HG03460 (cell line): ENCODE results near the gene ANGPT4.
"Not testable (repeated sequence)": the region's sequence is repeated elsewhere in the genome, so short reads cannot be mapped to it uniquely, and the experiment has no call there.

Experiments
- ATAC-seq: cut with Tn5 transposase; IDR thresholded peaks from one replicate; pipeline ENCODE4 v1.9.1; 2021; ENCODE audit not compliant: unreplicated experiment

ANGPT4 gene

DNA sequence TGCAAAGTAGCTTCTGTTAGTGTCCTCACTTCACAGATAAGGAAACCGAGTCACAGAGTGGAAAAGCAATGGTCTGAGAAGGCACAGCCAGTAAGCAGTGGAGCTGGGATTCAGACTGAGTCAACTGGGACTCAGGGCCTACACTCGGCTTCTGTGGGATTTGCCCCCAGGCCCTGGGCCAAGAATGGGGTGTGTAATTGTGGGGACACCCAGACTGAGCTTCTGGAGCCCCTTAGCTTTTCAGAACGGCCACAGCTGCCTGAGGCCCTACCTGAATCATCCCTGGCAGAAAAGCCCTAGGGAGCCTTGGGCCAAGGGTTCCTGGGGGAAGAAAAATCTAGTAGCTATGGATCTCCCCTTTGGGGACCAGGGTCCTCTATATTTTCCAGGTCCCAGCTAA is 6.5 kb downstream of the ANGPT4 start:
- no peak for ATAC-seq

DNA sequence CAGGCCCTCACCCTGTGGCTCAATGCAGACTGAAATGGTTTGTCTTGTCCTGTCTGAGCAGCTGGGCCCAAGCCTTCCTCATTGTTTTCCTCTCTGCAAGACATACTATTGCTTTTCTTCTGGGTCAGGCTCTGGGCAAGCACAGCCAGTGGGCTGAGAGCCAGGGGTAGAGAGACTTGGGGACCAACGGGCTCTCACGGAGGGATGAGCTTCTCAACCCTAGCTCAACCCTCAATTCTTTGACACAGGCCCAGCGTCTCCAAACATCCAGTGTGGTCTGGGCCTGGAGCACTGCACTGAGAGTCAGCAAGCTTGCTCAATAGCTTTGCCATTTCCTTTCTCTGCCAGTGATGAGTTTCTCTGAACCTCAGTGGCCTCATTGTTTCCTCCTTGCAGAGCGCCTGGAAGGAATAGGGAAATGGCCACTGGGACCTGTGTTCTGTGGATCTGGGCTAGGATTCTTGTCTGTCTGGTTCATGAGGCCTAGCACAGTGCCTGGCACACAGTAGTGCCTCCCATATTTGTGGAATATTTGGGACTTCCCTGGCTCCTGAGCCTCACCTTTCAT is 9.3 kb downstream of the ANGPT4 start:
- no peak for ATAC-seq

DNA sequence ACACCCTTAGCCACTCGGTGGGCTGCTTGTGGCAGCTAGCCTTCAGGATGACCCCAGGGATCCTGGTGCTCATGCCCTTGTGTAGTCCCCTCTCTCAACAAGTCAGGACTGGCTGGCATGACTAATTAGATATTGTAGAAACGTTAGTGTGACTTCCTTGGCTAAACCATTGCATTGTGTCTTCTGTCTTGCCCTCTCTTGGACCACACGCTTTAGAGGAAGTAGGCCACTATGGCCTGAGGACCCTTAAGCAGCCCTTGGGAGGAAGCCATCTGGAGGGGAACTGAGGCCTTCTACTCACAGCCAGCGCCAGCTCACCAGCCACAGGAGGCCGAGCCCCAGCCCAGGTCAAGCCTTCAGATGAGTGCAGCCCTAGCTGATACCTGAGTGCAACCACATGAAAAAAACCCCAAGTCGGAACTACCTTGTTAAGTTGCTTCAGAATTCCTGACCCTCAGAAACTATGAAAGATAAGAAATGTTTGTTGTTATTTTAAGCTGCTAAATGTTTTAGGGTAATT is 10.1 kb downstream of the ANGPT4 start:
- ATAC-seq = no peak

DNA sequence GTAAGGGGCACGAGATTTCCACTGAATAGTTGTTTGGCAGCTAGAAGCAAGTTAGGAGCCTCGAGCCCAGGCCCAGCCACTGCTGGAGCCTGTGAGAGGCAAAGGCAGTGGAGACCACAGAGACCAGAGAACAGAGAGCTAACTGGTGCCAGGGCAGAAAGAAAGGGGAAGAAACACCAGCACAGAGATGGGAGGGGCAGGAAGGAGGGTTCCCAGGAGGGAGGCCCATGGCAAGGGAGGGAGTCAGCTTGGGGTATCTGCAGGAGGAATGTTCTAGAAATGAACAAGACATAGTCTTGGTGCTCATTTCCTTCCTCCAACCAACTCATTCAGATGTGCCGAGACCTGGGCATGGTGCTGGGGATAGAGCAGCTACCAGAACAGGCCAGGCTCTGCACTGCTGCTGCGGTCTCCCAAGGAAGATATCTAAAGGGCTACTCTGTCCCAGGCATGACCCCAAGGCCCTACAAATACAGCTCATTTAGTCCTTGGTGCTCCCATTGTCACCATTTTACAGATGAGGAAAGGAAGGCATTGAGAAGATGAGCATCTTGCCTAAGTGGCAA is 10.7 kb downstream of the ANGPT4 start:
- ATAC-seq = no peak

DNA sequence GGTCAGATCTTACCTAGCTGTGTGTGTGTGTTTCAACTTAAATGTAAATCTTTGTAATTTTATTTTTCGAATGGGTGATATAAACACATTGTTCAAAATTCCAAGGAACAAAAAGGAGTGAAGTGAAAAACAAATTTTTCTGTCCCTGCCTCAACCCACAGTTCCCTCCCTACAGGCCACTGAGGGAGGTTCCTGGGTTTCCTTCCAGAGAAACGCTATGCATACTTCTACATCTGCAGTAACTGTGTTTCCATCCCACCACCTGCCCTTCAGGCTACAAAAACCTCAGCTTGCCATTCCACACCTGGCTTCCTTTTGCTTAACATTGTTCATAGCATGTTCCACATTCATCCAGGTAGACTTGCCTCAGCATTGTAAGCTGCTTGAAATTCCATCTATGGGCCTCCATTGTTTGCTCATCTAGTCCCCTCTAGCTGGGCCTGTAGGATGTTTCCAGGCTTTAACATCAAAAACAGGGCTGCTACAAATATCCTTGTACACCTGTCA is 12.0 kb downstream of the ANGPT4 start:
- ATAC-seq = no peak

DNA sequence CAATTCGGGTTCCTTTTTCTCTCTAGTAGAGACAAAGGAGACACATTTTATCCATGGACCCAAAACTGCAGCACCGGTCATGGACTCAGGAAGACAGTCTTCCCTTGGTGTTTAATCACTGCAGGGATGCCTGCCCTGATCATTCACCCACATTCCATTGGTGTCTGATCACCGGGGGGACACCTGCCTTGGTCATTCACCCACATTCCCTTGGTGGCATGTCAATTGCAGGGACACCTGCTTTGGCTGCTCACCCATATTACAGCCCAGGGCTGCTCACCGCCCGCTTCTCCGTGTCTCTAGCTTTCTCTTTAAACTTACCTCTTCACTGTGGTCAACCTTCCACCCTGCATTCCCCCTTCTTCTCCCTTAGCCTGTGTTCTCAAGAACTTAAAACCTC is 18.7 kb downstream of the ANGPT4 start:
- not testable (repeated sequence) for ATAC-seq

DNA sequence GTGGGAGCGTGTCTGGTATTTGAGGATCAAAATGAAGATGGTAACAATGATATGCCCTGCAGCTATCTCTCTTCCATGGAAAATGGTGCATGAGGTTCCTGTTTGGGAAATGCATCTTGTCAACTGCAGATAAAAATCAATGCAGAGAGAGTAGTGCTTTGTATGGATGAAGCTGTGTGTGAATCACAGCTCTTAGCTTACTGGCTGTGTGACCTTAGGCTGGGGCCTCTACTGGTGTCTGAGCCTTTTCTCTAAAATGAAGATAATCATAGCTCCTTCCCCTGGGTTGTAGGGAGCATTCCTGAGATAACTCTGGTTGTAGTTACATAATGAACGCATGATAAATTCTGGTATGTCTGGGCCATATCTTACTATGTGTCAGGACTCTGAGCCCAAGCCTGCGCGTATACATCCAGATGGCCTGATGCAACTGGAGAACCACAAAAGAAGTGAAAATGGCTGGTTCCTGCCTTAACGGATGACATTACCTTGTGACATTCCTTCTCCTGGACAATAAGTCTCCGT is 19.6 kb downstream of the ANGPT4 start:
- no peak for ATAC-seq

DNA sequence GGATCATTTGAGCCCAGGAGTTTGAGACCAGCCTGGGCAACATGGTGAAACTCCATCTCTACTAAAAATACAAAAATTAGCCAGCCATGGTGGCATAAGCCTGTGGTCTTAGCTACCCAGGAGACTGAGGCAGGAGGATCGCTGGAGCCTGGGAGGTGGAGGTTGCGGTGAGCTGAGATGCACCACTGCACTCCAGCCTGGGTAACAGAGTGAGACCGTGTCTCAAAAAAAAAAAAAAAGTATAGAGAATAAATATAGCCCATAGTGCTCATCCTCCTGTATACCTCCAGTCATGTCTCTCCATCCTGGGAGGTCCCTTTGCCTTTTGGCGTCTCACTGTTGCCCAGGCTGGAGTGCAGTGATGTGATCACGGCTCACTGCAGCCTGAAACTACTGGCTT is 23.8 kb downstream of the ANGPT4 start:
- not testable (repeated sequence) for ATAC-seq

DNA sequence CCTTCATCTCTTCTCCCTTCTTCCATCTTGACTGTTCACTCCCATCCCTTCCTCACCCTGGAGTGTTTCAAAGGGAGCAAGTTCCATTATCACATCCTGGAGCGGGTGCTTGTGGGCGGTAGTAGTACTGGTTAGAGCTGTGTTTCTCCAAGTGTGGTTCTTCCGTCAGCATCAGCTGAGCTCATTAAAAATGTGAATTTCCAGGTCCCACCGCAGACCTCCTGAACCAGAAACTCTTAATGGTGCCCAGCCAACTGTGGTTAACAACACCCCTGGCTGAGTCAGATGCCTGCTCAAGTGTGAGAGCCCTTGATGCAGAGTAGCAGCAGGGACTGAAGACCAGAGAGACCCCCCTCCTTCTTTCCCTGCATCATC is 24.4 kb downstream of the ANGPT4 start:
- ATAC-seq = no peak

DNA sequence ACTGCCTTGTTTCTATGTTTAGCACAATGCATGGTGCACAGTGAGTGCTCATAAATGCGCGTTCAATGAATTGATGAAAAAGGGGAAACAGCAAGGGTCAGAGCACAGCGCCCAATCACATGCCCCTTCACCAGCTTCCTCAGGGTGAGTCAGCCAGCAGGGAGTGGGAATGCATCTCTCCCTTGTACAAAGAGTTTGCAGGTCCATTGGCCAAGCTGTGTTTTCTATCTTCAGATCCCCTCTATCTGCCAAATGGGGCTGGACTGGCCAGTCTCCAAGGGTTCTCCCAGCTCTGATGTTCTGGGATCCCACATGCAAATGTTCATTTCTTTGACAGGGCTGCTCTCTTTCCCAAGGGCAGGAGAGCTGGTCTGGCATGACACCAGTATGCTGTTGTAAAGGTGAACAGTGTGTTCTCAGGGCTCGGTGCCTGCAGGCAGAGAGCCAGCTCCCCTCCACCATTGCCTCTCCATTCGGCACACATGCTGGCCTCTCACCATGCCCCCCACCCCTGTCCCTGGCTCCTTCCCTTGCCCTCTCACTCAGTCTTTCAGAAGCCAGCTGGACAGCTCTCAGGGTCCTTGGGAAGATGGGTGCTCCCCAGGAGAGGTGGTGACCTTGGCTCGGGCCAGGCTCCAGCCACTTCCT is 25.0 kb downstream of the ANGPT4 start:
- no peak for ATAC-seq

DNA sequence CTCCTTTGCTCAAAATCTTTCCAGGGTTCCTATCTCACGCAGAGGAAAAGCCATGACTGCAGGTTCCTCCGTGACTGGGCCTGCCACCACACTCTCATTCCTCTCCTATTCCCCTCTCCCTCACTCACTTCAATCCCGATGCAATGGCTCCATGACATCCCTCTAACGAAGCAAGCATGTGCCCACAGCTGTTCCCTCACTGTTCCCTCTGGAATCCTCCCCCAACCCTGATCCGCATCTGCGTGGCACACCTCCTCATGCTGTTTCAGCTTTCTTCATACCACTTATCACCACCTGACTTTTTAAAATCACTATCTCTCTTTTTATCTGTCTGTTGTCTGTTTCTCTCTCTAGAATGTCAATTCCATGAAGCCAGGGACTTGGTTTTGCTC is 25.5 kb downstream of the ANGPT4 start:
- no peak for ATAC-seq

DNA sequence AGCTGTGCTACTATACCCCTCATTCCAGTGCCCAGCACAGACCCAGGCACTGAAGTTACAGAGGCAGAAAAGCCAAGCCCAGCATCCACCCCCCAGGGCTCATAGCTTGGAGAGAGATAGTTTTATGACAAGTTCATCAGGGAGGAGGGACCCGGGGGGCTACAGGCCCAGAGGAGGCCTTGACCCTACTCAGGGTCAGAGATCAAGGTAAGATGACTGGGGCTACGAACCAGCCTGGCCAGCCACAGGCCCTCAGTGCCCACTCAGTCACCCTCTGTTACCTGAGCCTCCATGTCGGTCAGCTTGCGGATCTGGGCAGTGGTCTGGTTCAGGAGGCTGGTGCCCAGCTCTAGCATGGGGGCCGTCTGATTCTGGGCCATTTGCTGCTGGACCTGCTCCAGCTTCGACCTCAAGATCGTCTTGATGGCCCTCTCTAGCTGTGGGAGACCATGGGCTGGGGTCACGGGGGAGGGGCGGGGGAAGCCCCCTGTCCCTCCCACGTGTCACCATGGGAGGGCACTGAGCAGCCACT is 26.1 kb downstream of the ANGPT4 start:
- ATAC-seq = no peak

DNA sequence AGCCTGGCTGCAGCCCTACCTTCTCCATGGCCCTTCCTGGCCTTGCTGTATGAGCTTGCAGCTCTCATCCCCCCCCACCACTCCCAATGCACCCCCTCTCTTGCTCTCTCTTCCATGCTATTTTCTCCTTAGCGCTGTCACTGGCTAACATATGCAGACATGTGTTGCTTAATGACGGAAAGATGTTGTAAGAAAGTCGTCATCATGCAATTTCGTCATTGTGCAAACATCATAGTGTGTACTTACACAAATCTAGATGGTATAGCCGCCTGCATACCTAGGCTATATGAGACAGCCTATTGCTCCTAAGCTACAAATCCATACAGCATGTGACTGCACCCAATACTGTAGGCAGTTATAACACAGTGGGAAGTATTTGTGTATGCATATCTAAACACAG is 27.0 kb downstream of the ANGPT4 start:
- ATAC-seq = no peak

DNA sequence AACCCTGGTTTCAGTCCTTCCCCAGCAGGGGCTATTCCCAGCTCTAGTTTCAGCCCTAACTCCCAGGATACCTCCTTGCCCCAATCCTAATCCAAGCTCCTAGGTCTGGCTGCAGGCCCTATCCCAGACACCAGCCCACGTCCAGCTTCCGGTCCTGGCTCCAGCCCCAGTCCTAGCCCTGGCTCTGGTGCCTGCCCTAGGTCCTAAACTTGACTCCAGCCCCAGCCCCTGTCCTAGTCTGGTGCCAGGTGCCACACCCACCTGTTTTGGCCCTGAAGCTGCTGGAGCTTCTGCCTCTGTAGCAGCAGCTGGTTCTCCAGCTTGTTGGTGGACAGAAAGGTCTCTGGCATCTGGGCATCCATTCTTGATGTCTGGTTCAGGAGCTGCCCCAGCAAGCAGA is 28.1 kb downstream of the ANGPT4 start:
- ATAC-seq = no peak

DNA sequence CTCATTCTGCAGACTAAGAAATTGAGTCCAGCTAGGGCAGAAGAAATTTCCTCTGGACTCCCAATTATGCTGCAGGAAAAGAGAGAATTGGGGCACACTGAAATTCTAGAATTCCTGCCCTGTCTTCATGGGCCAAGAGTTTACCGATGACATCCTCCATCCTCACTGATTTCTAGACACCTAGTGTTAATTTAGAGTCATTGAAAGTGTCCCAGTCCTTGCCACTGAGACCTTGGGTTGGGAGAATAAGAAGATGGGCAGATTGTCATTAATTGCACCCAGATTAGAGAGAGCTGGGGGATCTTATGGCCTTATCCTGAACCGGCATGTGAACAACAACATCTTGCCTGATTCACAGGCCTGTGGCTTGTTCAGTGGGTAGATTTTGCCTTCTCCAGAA is 29.0 kb downstream of the ANGPT4 start:
- no peak for ATAC-seq

DNA sequence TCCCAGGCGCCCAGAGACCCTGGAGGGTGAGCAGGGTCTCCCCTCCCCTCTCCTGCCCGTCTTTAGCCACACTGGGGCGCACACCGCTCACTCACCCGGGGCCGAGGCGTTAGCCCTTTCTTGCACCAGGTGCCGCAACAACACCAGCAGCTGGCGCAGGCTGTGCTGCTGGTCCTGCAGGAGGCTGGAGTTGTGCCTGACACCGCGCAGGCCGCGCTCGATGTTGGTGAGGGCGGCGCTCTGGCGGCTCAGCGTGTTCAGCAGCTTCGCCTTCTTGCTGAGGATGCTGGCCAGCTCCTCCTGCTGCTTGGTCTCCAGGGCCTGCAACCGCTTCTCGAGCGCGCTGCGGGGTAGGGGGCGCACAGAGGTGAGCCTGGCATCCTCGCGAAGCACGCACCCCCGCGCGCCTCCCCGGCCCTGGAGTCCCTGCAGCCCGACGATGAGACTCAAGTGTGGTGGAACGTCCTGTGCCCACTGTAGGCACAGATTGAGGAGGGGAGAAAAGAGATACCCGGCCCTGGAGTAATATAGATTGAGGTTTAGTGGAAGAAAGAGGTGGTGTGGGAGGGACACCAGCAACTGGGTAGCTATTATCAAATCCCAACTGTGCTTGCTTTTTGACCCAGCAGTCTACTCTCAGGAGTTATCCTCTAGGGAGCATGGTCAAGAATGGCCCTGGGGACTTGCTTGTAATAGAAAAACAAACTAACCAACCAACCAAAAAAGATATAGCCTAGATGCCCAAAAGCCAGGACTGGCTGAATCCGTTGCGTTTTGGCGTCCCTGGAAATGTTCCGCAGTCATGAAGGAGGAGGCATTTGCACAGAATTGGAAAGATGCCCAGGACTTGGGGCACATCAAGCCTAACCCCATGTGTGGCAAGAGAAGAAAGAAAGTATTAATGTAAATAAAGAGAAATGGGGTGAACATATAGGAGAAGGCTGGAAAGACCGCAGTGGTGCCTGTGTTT is 30.9 kb downstream of the ANGPT4 start:
- no peak for ATAC-seq

DNA sequence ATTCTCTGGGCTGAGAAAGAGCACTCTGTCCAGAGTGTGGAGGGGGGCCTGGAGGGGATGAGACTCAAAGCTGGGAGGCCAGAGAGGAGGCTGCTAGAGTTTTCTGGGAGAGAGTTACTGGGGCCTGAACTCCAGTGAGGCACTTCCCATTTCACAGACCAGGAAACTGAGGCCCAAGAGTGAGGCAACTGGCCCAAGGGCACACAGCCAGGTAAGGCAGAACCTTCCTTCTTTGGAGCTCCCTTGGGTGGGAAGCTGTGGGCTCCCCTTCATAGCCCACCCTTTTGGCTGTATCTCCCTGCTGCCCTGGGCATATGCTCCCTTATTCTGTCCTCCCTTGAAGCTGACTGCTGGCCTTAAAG is 34.4 kb downstream of the ANGPT4 start:
- no peak for ATAC-seq

DNA sequence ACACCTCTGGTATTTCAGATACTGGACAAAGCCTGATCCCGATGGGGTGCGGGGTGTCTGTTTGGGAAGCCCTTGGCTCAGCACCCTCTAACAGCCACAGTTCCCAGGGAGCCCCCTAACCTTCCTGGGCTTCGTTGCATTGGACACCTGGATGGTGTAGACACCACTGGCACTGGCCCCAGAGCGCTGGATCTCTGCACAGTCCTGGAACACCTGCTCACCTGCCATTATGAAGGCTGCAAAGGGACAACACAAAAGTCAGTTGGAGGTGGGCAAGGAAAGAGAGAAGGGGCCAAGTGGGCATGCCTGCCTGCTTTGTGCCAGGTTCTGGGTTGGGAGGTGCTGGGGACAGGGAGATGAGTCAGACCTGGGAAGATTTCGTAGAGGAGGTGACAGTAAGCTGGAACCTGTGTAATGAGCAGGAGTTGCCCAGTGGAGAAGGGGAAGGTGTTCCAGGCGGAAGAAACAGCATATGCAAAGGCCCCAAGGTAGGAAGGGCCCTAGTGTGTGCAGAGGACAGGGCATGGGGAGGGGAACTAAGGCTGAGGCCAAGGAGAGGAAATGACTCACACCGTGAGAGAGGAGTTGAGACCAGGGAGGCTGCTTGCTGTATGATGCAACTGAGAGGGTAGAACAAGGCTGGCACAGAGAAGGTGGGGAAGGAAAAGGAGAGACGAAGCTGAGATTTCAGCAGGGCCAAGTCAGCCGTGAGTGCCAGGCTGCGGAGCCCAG is 34.9 kb downstream of the ANGPT4 start:
- ATAC-seq = no peak

DNA sequence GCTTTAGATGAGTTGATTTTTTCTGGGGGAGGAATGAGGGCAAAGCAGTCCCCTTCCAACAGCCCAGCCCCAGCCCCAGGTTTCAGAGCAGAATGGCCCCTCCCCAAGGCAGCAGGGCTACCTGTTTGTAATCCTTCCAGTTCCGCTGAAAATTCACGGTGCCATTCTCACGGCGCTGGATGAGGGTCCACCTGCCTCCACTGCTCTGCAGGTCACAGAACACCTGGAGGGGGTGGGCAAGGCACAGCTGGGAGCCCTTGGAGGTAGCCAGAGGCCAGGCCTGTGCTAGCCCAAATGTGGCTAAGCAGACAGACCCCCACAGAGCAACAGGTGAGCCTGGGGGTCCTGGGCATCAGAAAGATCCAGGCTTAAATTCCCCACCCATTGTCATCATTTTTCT is 36.5 kb downstream of the ANGPT4 start:
- no peak for ATAC-seq
